IPS-20b (cell line): ENCODE results near the gene PTPRN2.
"Not testable (repeated sequence)": the region's sequence is repeated elsewhere in the genome, so short reads cannot be mapped to it uniquely, and the experiment has no call there.

Experiments used
- H3K27ac ChIP-seq: one replicate; pipeline ENCODE4 v1.5.1; 2013; ENCODE audit warnings: low read length
- H3K27me3 ChIP-seq: 2 replicates; pipeline ENCODE4 v1.6.1; 2013; ENCODE audit warnings: mild to moderate bottlenecking, low read length, inconsistent platforms; ENCODE audit not compliant: insufficient read depth
- H3K36me3 ChIP-seq: 2 replicates; pipeline ENCODE4 v1.6.1; 2013; ENCODE audit warnings: low read depth, mild to moderate bottlenecking, inconsistent platforms, low read length, moderate library complexity; ENCODE audit not compliant: insufficient read depth
- H3K4me1 ChIP-seq: 2 replicates; pipeline ENCODE4 v1.6.1; 2013; ENCODE audit warnings: mild to moderate bottlenecking, control low read depth, inconsistent platforms, low read length, moderate library complexity; ENCODE audit not compliant: insufficient read depth
- H3K4me3 ChIP-seq: 2 replicates; pipeline ENCODE4 v1.5.1; 2013; ENCODE audit warnings: mild to moderate bottlenecking, low read length, inconsistent platforms
- H3K9ac ChIP-seq: 2 replicates; pipeline ENCODE4 v1.6.1; 2013; ENCODE audit warnings: low read depth, mild to moderate bottlenecking, inconsistent platforms, low read length, moderate library complexity
- H3K9me3 ChIP-seq: 2 replicates; pipeline ENCODE4 v1.6.1; 2013; ENCODE audit warnings: mild to moderate bottlenecking, low read depth, low read length, inconsistent platforms; ENCODE audit not compliant: insufficient read depth

The PTPRN2 gene

GRCh38 chr7:158386866-158387545, 200.6 kb downstream of the PTPRN2 start:
- Histone ChIP-seq H3K4me1 (no peaks in the 10 kb centered on the region), H3K27ac (no peak overlapping the region), H3K27me3 (no peaks in the 10 kb centered on the region), H3K9ac (no peak overlapping the region), H3K36me3 (no peaks in the 10 kb centered on the region), H3K4me3 (no peak overlapping the region), H3K9me3 (peaks cover 31% of the 10 kb centered on the region)

- Histone ChIP-seq H3K36me3 (no peaks in the 10 kb centered on the region), H3K4me1 (no peaks in the 10 kb centered on the region), H3K9ac (no peak overlapping the region), H3K27ac (no peak overlapping the region), H3K9me3 (peaks cover 36% of the 10 kb centered on the region), H3K4me3 (no peak overlapping the region), H3K27me3 (no peaks in the 10 kb centered on the region)
These were observed 201.3 kb downstream of the PTPRN2 start for GRCh38 chr7:158386355-158386618.

- H3K9me3 ChIP-seq = peaks cover 38% of the 10 kb centered on the region
- not testable (repeated sequence) for H3K27ac ChIP-seq, H3K4me1 ChIP-seq, H3K36me3 ChIP-seq, H3K9ac ChIP-seq, H3K27me3 ChIP-seq, H3K4me3 ChIP-seq
These were observed 201.9 kb downstream of the PTPRN2 start for GRCh38 chr7:158385496-158386354.

- no peak overlapping the region for H3K27ac ChIP-seq
- H3K27me3 ChIP-seq = no peaks in the 10 kb centered on the region
- no peaks in the 10 kb centered on the region for H3K36me3 ChIP-seq
- no peaks in the 10 kb centered on the region for H3K4me1 ChIP-seq
- H3K9me3 ChIP-seq = peaks cover 43% of the 10 kb centered on the region
- no peak overlapping the region for H3K4me3 ChIP-seq
- no peak overlapping the region for H3K9ac ChIP-seq
These were observed 202.9 kb downstream of the PTPRN2 start for GRCh38 chr7:158384746-158385145.

GRCh38 chr7:158383665-158384064, 204.0 kb downstream of the PTPRN2 start:
- Histone ChIP-seq H3K27me3 (no peaks in the 10 kb centered on the region), H3K4me3 (no peak overlapping the region), H3K9me3 (peaks cover 50% of the 10 kb centered on the region), H3K4me1 (no peaks in the 10 kb centered on the region), H3K27ac (no peak overlapping the region), H3K9ac (no peak overlapping the region), H3K36me3 (no peaks in the 10 kb centered on the region)

GRCh38 chr7:158382363-158383254, 205.0 kb downstream of the PTPRN2 start:
- Histone ChIP-seq H3K4me1 (no peaks in the 10 kb centered on the region), H3K4me3 (no peak overlapping the region), H3K9ac (no peak overlapping the region), H3K36me3 (no peaks in the 10 kb centered on the region), H3K9me3 (peaks cover 59% of the 10 kb centered on the region), H3K27ac (no peak overlapping the region), H3K27me3 (no peaks in the 10 kb centered on the region)

GRCh38 chr7:158381956-158382355, 205.7 kb downstream of the PTPRN2 start:
- H3K9me3 ChIP-seq = peaks cover 64% of the 10 kb centered on the region
- H3K27me3 ChIP-seq = no peaks in the 10 kb centered on the region
- H3K27ac ChIP-seq = no peak overlapping the region
- no peak overlapping the region for H3K9ac ChIP-seq
- no peaks in the 10 kb centered on the region for H3K4me1 ChIP-seq
- no peaks in the 10 kb centered on the region for H3K36me3 ChIP-seq
- H3K4me3 ChIP-seq = no peak overlapping the region

- Histone ChIP-seq H3K4me3 (no peak overlapping the region), H3K9ac (no peak overlapping the region), H3K27me3 (no peaks in the 10 kb centered on the region), H3K36me3 (no peaks in the 10 kb centered on the region), H3K4me1 (no peaks in the 10 kb centered on the region), H3K9me3 (peaks cover 68% of the 10 kb centered on the region), H3K27ac (no peak overlapping the region)
These were observed 208.6 kb downstream of the PTPRN2 start for GRCh38 chr7:158378978-158379377.

GRCh38 chr7:158377800-158378623, 209.6 kb downstream of the PTPRN2 start:
- peaks cover 77% of the 10 kb centered on the region for H3K9me3 ChIP-seq
- no peaks in the 10 kb centered on the region for H3K36me3 ChIP-seq
- H3K9ac ChIP-seq = no peak overlapping the region
- no peaks in the 10 kb centered on the region for H3K27me3 ChIP-seq
- no peak overlapping the region for H3K27ac ChIP-seq
- no peak overlapping the region for H3K4me3 ChIP-seq
- no peaks in the 10 kb centered on the region for H3K4me1 ChIP-seq

- not testable (repeated sequence) for H3K36me3 ChIP-seq, H3K27ac ChIP-seq, H3K4me3 ChIP-seq, H3K27me3 ChIP-seq, H3K9ac ChIP-seq, H3K4me1 ChIP-seq
- H3K9me3 ChIP-seq = peaks cover 77% of the 10 kb centered on the region
These were observed 210.8 kb downstream of the PTPRN2 start for GRCh38 chr7:158376839-158377186.

GRCh38 chr7:158376146-158376838, 211.3 kb downstream of the PTPRN2 start:
- H3K36me3 ChIP-seq, H3K27ac ChIP-seq, H3K4me3 ChIP-seq, H3K9ac ChIP-seq, H3K27me3 ChIP-seq, H3K4me1 ChIP-seq: not testable (repeated sequence)
- peaks cover 79% of the 10 kb centered on the region for H3K9me3 ChIP-seq
